ENCODE measurements around the gene REXO5.
"Not testable (repeated sequence)": the region's sequence is repeated elsewhere in the genome, so short reads cannot be mapped to it uniquely, and the experiment has no call there.

Gene REXO5, protein sequence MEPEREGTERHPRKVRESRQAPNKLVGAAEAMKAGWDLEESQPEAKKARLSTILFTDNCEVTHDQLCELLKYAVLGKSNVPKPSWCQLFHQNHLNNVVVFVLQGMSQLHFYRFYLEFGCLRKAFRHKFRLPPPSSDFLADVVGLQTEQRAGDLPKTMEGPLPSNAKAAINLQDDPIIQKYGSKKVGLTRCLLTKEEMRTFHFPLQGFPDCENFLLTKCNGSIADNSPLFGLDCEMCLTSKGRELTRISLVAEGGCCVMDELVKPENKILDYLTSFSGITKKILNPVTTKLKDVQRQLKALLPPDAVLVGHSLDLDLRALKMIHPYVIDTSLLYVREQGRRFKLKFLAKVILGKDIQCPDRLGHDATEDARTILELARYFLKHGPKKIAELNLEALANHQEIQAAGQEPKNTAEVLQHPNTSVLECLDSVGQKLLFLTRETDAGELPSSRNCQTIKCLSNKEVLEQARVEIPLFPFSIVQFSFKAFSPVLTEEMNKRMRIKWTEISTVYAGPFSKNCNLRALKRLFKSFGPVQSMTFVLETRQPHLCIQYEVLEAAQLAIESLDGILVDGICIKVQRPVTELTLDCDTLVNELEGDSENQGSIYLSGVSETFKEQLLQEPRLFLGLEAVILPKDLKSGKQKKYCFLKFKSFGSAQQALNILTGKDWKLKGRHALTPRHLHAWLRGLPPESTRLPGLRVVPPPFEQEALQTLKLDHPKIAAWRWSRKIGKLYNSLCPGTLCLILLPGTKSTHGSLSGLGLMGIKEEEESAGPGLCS

DNA sequence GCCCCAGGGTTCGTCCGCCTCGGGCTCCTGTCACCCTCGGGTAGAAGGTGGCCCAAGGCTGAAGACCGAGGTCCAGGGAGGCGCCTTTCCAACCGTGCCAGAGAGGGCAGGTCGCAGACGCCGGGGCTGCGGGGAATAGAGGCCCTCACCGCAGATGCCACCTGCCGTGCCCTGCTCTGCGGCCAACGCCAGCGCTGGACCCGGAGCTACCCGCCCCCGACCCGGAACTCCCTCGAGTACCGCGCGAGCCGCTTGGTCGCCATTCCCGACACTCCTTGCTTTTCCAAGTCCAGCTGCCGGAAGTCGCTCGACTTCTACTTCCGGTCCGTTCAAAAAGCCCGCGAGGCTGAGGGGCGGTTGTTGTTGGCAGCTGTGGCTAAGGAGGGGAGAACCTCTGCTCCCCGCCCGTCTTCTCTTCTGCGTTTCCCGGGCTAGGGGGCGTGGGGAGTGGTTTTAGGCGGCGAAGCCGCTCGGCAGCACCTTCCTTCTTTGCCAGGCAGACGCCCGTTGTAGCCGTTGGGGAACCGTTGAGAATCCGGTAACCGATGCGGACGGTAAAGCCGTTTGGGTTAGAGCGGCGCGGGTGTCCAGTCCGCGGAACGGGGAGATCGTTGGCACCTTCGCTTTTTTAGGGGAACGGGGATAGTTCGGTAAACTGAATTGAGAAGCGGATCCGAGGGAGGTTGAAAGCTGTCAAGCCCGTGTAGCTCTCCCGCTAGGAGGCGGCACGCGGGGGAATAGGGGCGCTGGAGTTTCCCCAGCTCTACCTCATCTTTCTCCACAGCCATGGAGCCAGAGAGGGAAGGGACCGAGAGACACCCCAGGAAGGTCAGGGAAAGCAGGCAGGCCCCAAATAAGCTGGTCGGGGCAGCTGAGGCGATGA, at the start of gene REXO5, which contains the start of gene ERI2:
Gene REXO5 (plus strand): TSS at position 360 of the 883 bp plus-strand sequence. CDS start 427 bp downstream, at position 787.
Gene ERI2 (minus strand): TSS at position 305 of the 883 bp plus-strand sequence. CDS start 42 bp downstream, at position 263.
- peak; percentile 99 for DNase-seq

DNA sequence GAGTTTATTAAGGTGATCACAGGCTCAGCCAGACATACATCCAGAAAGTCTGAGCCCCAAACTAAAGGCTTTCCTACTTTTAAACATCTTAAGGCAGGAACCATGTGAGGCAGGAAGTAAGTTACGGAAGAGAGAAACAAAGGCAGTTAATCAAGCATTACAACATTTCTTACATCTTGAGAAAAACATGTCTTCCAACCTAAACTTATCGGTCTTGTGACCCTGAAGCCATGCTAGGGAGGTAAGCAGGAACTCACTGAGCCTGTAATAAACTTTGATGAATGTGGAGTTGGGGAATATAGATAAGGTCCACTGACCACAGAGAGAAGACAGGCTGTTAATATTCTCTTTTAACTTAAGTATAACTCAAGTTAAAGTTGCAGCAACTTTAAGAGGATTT, 46.0 kb upstream of the REXO5 start:
- DNase-seq: no peak

DNA sequence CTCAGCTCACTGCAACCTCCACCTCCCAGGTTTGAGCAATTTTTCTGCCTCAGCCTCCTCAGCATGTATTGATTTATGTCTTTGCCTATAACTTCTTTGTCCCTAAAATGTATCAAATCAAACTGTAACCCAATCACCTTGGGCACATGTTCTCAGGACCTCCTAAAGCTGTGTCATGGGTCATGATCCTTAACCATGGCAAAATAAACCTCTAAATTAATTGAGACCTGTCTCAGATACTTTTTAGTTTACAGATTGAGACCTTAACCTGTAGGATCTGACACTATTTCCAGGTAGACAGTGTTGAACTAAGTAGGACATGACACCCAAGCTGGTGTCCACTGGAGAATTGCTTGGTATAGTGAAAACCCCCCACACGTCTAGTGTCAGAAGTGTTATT, 45.2 kb upstream of the REXO5 start:
- DNase-seq: no peak

DNA sequence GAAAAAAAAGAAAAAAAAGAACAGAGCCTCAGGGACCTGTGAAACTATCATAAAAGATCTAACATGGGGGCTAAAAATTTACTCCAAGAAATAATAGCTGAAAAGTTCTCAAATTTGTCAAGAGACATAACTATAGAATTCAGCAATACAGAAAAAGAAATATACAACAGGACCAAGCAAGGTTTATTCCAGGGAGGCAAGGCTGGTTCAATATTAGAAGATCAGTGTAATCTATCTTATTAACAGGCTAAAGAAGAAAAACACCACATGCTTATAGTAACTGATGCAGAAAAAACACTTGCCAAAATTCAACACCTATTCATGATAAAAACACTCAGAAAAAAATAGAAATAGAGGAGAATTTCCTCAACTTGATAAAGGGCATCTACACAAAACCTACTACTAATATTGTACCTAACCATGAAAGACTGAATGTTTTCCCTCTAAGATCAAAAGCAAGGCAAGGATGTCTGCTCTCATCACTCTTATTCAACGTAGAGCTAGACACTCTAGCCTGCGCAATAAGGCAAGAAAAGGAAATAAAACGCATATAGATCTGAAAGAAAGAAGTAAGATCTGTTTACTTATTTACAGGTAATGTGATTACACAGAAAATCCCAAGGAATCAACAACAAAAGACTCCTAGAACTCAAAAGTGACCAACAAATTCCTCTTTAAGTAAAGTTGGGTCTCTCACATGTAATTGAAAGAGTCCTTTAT, 43.8 kb upstream of the REXO5 start:
- DNase-seq: no peak

DNA sequence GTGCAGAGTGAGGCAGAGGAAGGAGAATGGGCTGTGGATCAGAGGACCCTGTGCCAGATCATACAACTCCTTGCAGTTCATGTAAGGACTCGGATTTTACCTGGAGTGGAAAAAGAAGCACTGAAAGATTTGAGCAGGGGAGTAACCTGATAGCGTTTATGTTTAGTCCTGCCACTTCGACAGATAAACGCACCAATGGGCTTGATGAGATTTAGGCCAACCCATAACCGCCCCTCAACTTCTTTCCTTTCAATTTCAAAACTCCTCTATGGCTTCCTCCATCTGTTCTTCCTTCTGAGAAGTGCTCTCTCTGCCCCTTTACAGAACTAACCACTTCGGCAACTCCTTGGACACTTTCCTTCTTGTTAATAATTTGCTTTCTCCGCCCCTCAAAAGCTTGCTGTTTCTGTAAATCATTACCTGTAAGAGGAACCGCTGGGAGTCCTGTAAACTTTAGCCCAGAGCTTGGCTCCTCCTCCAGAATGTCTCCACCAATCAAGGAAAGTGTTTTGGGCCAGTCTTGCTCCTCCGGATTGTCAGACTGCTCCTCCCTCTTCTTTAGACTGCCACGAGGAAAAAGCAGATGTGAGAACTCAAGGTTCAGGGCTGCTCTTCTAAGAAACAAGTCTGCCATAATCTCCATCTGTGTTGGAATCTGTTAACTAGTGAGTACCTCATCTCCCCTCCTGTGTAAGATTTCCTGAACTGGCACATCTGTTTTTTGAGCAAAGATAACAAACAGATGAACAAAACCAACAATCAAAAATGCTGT, 42.7 kb upstream of the REXO5 start, which contains the start of gene ACSM3:
Gene ACSM3 (plus strand): TSS at position 554 of the 772 bp plus-strand sequence. CDS start 6,021 bp downstream, outside the sequence.
- no peak for DNase-seq

DNA sequence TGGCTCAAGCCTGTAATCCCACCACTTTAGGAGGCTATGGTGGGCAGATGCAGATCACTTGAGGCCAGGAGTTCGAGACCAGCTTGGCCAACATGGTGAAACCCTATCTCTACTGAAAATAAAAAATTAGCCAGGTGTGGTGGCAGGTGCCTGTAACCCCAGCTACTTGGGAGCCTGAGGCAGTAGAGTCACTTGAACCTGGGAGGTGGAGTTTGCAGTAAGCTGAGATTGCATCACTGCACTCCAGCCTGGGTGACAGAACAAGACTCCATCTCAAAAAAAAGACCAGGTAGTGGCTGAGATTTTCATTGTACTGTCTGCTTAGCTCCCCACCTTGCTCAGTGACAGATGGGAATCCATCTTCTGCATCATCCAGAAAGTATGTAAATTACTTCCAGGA, 41.9 kb upstream of the REXO5 start:
- not testable (repeated sequence) for DNase-seq

DNA sequence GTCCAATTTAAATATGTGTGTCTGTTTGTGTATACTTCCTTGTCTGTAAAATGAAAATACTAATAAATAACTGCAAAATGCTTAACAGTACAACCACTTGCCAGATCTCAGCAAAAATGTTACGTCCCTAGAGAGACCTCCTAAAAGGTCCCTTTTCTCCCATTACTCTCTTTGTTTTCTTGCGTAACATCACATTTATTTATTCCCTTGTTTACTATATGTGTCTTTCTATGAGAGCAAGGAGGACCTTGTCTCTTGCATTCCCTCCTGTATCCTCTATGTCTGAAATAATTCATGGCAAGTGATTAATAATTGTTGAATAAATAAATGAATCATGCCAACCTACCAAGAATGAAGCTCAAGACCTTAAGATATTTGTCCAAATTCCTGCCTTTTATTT, 40.6 kb upstream of the REXO5 start:
- no peak for DNase-seq

DNA sequence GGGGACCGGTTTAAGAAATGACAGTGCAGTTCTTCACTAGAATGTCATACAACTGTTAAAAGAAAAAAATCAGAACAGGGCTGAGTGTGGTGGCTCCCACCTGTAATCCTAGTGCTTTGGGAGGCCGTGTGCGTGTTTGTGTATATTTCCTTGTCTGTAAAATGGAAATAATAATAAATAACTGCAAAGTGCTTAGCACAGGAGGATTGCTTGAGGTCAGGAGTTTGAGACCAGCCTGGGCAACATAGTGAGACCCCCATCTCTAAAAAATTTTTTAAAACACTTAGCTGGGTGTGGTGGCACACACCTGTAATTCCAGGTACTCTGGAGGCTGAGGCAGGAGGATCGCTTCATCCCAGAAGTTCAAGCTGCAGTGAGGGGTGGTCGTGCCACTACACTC, 40.0 kb upstream of the REXO5 start:
- DNase-seq: no peak

DNA sequence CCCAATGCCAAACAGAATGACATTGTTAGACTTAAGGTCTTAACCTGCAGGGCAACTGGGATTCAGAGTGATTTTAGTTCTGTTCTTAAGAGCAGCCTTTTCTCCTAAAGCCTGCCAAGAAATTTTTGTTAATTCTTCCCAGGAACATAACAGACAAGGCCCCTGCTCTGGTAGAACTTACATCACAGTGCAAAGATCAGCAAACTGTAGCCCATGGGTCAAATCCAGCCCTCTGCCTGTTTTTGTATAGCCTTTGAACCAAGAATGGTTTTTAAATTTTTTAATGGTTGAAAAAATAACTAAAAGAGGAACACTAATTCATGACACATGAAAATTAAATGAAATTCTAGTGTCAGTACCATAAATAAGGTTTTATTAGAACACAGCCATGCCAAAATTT, 38.8 kb upstream of the REXO5 start:
- DNase-seq: no peak

DNA sequence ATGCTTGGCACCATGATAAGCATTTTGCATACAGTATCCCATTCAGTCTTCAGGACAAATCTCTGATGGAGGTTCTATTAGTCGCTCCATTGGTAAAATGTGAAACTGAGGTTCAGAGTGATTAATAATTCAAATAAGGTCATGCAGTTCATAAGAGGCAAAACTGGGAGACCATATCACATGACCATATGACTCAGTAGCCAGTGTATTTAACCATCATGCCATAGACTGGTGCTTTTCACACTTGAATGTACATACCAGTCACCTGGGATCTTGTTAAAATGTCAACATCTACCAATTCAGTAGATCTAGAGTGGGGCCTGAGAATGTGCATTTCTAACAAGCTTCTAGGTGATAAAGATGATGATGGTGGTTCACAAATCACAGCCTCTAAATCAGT, 38.2 kb upstream of the REXO5 start:
- no peak for DNase-seq

DNA sequence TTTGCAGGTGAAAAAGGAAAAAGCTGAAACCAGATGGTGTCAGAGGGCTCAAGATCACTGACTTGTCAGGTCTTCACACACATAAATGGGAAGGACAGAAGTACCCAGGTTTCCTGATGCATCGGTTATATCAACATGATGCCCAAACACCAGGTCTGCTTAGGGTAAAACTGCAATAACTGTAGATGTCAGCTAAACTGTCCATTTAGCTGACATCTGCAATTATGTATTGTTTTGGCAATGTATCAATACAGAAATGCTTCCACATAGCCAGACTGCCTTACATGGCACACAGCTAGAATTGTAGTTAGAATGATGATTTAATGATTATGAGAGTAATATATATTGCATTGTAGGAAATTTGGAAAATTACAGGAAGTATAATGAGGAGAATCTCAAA, 37.5 kb upstream of the REXO5 start:
- DNase-seq: no peak

DNA sequence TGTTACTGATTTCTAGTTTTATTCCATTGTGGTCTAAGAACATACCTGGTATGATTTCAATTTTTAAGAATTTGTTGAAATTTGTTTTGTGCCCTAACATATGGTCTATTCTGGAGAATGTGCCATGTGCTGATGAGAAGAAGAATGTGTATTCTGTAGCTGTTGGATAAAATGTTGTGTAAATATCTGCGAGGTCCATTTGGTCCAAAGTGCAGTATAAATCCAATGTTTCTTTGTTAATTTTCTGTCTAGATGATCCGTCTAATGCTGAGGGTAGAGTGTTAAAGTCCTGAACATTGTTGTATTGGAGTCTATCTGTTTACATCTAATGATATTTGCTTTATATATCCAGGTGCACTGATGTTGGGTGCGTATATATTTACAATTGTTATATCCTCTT, 32.6 kb upstream of the REXO5 start:
- DNase-seq: no peak

DNA sequence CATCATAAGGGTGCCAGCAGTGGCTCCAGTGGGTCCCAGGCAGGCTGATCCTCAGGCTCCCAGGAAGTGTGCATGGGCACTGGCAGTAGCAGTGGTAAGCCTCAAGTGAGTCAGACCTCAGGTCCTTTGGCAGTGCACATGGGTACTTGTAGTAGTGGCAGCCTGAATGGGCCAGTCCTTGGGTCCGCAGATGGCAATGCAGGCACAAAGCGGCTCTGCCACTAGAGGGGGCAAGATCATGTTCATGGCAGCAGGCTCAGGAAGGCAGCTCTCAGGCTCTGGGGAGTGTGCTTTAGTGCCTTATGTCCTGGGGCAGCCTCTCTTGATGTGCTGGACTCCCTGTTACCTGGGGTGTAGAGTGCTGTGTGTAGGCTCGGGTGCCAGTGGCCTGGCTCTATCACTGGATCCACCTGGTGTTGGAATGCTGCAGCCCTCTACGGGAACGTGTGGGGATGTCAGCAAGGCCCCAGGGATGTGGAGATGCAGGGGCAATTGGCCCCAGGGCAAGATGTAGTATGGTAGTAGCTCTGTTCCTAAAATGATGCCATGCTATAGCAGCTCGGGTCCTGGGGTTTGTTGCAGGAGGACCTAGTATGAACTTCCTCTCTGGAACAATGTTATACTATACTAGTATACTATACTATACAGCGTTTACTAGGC, 31.5 kb upstream of the REXO5 start:
- peak; percentile 13 for DNase-seq

DNA sequence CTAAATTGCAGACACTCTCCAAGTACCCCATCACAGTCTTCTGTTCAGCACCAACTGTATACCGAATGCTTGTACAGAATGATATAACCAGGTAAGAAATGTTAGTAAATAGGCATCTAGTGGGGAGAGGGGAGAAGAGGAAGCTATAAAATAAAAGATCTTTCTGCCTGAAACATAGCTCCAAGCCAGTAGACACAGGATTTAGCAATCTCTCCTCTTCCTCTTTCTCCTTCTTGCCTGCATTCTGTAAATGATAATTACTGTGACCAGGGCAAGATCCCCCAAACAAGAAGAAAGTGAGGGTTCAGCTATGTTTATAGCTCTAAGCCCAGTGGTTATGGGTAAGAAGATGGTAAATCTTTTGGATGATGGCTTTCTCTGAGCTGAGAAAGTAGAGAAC, 24.6 kb upstream of the REXO5 start:
- DNase-seq: no peak

DNA sequence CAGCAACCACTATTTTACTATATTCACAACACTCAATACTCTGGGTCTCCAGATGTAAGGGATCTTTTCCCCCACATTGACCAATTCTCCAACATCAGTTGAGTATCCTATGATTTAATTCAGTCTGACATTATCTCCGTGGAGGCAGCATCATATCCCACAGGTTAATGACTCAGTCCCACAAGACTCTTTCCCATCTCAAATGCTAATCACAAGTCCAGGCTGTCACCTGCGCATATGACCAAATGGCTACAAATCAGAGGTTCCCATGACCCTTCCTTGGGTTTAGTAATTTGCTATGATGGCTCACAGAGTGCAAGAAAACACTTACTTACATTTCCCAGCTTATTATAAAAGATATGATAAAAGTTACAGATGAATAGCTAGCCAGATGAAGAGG, 23.9 kb upstream of the REXO5 start:
- DNase-seq: no peak

DNA sequence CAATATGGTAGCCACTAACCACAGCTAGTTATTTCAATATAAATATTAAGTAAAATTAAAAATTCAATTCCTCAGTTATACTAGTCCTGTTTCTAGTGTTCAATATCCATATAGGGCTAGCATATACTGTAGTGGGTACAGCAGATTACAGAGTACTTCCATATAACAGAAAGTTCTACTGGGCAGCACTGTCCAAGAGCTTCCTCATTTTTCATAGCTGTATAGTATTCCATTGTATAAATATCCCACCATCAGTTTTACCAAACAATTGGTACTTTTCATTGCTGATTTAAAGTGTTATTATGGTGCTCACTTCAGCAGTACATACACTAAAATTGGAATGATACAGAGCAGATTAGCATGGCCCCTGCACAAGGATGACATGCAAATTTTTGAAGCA, 22.1 kb upstream of the REXO5 start:
- no peak for DNase-seq

DNA sequence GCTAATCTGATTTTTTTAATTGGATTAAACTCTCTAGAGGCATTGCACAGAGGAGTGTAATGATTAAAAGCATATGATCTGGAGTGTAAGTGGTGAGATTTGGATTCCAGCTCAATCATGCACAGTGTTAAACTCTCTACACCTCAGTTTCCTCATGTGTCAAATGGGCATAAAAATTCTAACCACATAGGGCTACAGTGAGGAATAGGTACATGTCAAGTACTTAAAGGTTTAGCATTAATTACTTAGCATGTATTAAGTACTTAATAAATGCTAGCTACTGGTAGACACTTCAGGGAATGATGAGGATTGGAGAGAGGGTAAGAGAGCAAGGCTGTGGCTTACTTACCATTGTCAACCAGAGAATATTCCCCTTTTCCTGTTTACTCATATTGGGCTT, 17.2 kb upstream of the REXO5 start:
- DNase-seq: no peak

DNA sequence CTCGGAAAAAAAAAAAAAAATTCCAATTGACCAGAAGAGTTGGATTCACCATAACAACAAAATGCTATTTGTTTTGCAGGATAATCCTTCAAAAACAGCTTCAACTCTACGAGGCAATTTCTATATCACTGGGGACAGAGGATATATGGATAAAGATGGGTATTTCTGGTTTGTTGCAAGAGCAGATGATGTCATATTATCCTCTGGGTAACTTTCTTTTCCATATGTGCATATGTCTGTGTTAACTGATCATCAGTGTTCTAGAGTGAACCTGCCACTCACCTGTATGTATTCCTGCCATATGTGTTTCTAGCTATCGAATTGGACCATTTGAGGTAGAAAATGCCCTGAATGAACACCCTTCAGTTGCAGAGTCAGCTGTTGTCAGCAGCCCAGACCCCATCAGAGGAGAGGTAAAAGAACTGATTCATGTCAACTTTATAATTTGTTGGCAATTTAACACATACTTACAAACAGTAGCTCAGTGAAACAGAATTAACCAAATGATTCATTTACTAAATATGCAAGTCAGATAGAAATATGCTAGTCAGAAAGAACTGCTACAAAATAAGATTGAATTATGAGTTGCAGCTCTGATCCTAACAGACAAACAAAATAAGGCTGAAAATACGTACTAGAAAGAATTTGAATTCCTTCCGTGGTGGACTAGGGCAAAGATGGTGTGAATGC, 14.3 kb upstream of the REXO5 start:
- DNase-seq: no peak

DNA sequence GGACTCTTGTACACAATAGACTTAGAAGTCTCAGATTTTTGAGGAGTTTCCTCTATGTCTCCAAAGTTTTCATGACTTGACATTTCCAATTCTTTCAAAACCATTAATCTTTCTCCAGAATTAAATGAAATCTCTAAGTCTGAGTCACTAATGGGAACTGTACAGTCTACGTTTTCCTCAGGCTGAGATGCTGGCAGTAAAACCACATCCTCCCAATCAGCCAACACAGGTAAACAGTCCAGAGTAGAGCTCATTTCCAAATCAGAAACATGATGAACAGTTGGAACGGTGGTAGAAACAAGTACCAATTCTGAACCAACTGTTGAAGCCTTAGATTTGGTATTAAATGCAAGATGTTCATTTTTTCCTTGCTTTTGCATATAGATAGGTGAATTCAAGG, 8.0 kb upstream of the REXO5 start:
- no peak for DNase-seq

DNA sequence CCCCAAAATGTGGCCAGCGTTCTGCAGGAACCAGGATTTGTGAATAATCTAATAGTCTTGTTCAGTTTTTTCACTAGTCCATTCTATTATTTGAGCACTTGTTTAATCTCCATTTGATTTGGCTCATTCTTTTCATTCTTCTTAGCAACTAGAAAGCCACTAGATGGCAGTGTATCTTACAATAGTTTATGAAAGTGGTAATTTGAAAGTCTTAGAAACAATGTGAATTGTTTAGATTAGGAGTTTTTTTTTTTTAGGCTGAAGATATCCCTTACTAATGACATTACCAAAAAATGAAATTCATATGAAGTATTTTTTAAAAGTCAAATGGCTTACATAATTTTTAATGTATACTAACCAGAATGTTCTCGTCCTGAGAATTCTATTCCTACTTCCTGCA, 6.7 kb upstream of the REXO5 start:
- DNase-seq: no peak
